Spleen (tissue), 11 donors: Measurements from ENCODE around the gene TGFBI. TPM values are rescaled to one million over a fixed set of nuclear protein-coding genes. Genes with fewer than 3 reads are reported as not detected.

Experiments
- DNase-seq: peaks from one replicate; pipeline ENCODE4 v3.0.0-alpha.2; 2020
- H3K27ac ChIP-seq, 8 donors: fragments of 200-600 bp; sonication (generic) in 7 of 8; 1 replicate in 4 of 8; 2 replicates in 4 of 8; pipeline versions ENCODE4 v1.5.0 to v1.8.0; 2016 to 2021; ENCODE audit warnings: inconsistent platforms in 4 of 8, mild to moderate bottlenecking in 4 of 8, moderate library complexity in 1 of 8
- H3K27me3 ChIP-seq, 7 donors: fragments of 200-600 bp; sonication (generic) in 6 of 7; replicated peaks in 1 of 7; 1 replicate in 4 of 7; 2 replicates in 3 of 7; pipeline versions ENCODE4 v1.5.0 to v1.8.0; 2016 to 2021; ENCODE audit warnings: inconsistent platforms in 3 of 7, mild to moderate bottlenecking in 1 of 7
- H3K36me3 ChIP-seq, 6 donors: fragments of 200-600 bp; sonication (generic) in 5 of 6; 1 replicate in 4 of 6; 2 replicates in 2 of 6; pipeline versions ENCODE4 v1.5.0 to v1.8.0; 2016 to 2021; ENCODE audit warnings: inconsistent platforms in 2 of 6
- H3K4me1 ChIP-seq, 6 donors: fragments of 200-600 bp; sonication (generic) in 5 of 6; 1 replicate in 3 of 6; 2 replicates in 3 of 6; pipeline versions ENCODE4 v1.5.0 to v1.8.0; 2016 to 2021; ENCODE audit warnings: inconsistent platforms in 3 of 6
- H3K4me3 ChIP-seq, 8 donors: fragments of 200-600 bp; sonication (generic) in 7 of 8; 1 replicate in 4 of 8; 2 replicates in 4 of 8; pipeline versions ENCODE4 v1.5.0 to v1.8.0; 2016 to 2021; ENCODE audit warnings: inconsistent platforms in 4 of 8, mild to moderate bottlenecking in 4 of 8, moderate library complexity in 2 of 8
- H3K9me3 ChIP-seq, 8 donors: fragments of 200-600 bp; sonication (generic) in 7 of 8; 1 replicate in 4 of 8; 2 replicates in 4 of 8; pipeline versions ENCODE4 v1.5.0 to v1.8.0; 2016 to 2021; ENCODE audit warnings: inconsistent platforms in 4 of 8
- POLR2A ChIP-seq, 3 donors: fragments of 450-650 bp; IDR thresholded peaks; one replicate each; pipeline ENCODE4 v1.5.1; 2017; ENCODE audit warnings: antibody characterized with exemption in 3 of 3, mild to moderate bottlenecking in 1 of 3
- POLR2AphosphoS5 ChIP-seq, 3 donors: sonication (generic); formaldehyde crosslinking; IDR thresholded peaks; one replicate each; pipeline ENCODE4 v1.5.1; 2017; ENCODE audit warnings: antibody characterized with exemption in 3 of 3
- WGBS, 5 donors: extraction: QIAGEN DNeasy Blood & Tissue Kit in 3 of 5; methylation state at CpG; one replicate each; pipeline versions ENCODE4 v1.1.5 to v1.1.7; 2013 to 2018; 5-methylcytosine and 5-hydroxymethylcytosine counted together
- intact Hi-C: fragments of 100-400 bp; cut with DNase I; formaldehyde crosslinking; loops from one replicate; pipeline ENCODE4 v1.15.0; 2023; ENCODE audit warnings: low total_unique reads
- polyA plus RNA-seq, 3 donors: library from polyadenylated mRNA; stranded (reverse); fragments of 200-250 nt; gene quantifications; one replicate each; pipeline ENCODE4 v1.2.1, GENCODE V29; 2013
- total RNA-seq, 7 donors: library from RNA; depleted of rRNA in 3 of 7; stranded (reverse); fragments of >200 nt in 3 of 7; fragmentation: NEBNext Ultra II Directional in 4 of 7; extraction: Animal tissue kit (Norgen Biotek cat#: 25700) in 4 of 7; gene quantifications; one replicate each; pipeline versions ENCODE4 v1.1.0 to v1.2.1, GENCODE V29; 2016 to 2021
- TF ChIP-seq, protein P1 (sequence below), 11 experiments: fragments of 200-600 bp in 7 of 11; fragments of 450-650 bp in 4 of 11; sonication (generic) in 4 of 11; IDR thresholded peaks in 8 of 11; conservative IDR thresholded peaks in 3 of 11; 1 replicate in 7 of 11; 2 replicates in 4 of 11; pipeline versions ENCODE4 v1.4.0 to v1.8.0; 2016 to 2021; ENCODE audit warnings: antibody characterized with exemption in 11 of 11, inconsistent platforms in 4 of 11, mild to moderate bottlenecking in 1 of 11
- donor health status: healthy with polysubstance abuse.
- donor health status: DM: no; HTN: no; CAD: no; lungs with moderate emphysema.
- donor health status: DM: no; HTN: no; CAD: no.
- donor health status: Bipolar disorder and iron deficiency.
- donor health status: healthy.
- donor health status: DM: no; HTN: no; CAD: no.
- donor health status: DM: yes; HTN: yes; CAD: no.

Gene TGFBI
- total and polyA plus RNA-seq, 10 donors, result 31.0 to 214 (median 149) TPM

DNA sequence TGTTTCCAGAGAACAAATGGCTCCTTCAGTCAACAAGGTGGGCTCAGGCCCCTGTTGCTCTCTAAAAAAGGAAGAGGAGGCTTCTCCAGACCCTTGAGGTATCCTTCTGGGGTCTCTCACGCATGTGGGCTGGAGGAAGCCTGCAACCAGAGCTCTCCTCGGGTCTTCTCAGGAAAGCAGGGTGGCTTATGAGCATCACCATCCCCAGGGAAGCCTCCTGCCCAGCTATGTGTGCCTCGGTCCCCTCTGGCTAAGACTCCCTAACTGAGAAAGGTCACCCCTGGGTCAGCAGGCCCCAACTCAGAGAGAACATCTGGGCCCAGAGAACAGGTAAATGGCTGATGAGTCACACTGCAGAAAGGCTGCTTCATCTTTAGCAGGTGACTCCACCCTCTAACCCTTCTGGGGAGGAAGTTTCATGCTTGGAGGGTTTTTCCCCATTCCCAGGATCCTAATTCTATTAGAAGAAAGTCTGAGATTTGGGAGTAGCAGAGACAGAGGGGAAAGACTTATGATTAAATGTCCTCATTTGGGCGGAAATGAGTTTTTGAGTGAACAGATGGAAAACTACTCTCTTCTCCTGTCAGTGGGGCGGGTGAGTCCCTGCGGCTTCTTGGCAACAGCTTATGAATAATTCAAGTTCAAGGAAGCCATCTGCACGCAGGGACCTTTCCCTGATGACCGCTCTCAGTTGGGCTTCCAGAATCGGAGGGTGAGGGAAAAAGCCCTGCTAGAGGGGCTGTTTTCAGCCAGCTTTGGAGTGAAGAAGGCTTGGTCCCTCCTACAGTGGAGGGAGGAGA lies 41.9 kb downstream of the TGFBI start:
- Histone ChIP-seq H3K36me3 (no peaks in the 10 kb centered on the region), H3K4me1 (peaks cover 0 to 5% (median 0%) of the 10 kb centered on the region in 6 donors), H3K27ac (peak overlapping the region in 5 of 8 donors; percentile 25 to 56 (median 41)), H3K4me3 (no peak overlapping the region), H3K9me3 (peaks cover 0 to 4% (median 0%) of the 10 kb centered on the region in 8 donors), H3K27me3 (no peaks in the 10 kb centered on the region)
- TF ChIP-seq POLR2A (IDR thresholded peaks at IDR 0.05) (no peak), POLR2AphosphoS5 (IDR thresholded peaks at IDR 0.05) (no peak)
- TF ChIP-seq, protein P1, sequence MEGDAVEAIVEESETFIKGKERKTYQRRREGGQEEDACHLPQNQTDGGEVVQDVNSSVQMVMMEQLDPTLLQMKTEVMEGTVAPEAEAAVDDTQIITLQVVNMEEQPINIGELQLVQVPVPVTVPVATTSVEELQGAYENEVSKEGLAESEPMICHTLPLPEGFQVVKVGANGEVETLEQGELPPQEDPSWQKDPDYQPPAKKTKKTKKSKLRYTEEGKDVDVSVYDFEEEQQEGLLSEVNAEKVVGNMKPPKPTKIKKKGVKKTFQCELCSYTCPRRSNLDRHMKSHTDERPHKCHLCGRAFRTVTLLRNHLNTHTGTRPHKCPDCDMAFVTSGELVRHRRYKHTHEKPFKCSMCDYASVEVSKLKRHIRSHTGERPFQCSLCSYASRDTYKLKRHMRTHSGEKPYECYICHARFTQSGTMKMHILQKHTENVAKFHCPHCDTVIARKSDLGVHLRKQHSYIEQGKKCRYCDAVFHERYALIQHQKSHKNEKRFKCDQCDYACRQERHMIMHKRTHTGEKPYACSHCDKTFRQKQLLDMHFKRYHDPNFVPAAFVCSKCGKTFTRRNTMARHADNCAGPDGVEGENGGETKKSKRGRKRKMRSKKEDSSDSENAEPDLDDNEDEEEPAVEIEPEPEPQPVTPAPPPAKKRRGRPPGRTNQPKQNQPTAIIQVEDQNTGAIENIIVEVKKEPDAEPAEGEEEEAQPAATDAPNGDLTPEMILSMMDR (IDR thresholded peaks at IDR 0.05 in 8 of 11, conservative IDR thresholded peaks at IDR 0.05 in 3 of 11), result no peak
- DNase-seq, result no peak
- WGBS, 5 donors, result 72 to 83% (median 78%) methylated on average over 8 to 9 of the region's 9 CpGs
- intact Hi-C loops, result no loop called here

DNA sequence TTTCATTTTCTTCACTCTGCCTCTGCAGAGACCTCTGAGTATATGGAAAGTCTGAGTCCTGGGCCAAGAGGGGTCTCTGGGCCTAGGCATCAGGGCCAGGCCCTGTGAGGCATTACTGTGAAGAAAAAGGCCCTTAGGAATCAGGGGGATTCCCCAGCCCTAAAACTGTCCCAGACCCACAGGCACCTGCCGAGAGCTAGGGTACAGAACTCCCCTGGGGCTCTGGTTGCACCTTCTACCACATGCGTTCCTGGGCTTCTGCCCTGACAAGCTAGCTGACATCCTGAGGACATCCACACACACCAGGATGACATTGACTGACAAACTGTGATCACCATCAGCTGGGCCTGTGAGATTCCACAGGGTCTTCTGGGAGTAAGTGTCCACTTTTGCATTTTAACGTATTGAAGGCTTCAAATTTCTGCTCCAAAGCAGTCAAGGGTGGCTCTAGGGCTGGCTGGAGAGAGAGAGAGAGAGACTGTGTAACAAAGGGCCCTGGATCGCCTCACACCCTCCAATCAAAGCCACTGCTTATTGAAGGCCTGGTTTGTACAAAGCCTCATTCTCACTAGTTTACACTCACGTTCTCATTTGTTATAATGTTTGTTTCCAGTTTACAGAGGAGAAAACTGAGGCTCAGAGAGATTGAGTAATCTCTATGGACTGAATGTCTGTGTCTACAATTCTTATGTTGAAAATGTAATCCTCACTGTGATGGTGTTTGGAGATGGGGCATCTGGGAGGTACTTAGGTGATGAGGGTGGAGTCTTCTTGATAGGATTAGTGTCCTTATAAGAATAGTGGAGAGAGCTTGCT lies 45.1 kb downstream of the TGFBI start:
- H3K36me3 ChIP-seq, result no peaks in the 10 kb centered on the region
- 79 to 88% (median 81%) methylated on average over 4 to 5 of the region's 5 CpGs for WGBS, 5 donors
- intact Hi-C loops, result no loop called here
- TF ChIP-seq POLR2AphosphoS5 (IDR thresholded peaks at IDR 0.05) (no peak), POLR2A (IDR thresholded peaks at IDR 0.05) (no peak)
- TF ChIP-seq, protein P1 (IDR thresholded peaks at IDR 0.05 in 8 of 11, conservative IDR thresholded peaks at IDR 0.05 in 3 of 11), result no peak
- H3K4me1 ChIP-seq, result no peaks in the 10 kb centered on the region
- peaks cover 0 to 25% (median 2%) of the 10 kb centered on the region in 7 donors for H3K27me3 ChIP-seq
- DNase-seq, result no peak
- H3K27ac ChIP-seq, result no peak overlapping the region
- no peak overlapping the region for H3K4me3 ChIP-seq
- H3K9me3 ChIP-seq, result no peaks in the 10 kb centered on the region

DNA sequence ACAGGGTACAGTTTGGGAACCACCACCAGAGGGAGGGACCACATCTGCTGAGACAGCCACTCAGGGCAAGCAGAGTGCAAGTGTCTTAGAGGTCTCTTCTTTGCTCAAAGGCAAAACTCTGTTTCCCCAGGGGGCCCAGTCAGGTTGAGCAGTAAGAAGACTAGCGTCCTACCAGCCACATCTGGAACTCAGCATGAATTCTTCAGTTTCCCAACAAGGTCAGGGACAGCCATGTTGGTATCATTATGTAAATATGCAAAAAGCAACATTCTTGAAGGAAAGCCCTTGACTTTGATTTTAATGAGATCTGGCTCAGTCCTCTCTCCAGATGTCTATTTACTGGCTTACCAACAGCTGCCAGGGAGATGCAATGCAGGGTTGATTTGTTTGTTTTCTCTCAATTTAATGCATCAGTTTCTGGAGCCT lies 46.7 kb downstream of the TGFBI start:
- DNase-seq, result no peak
- H3K9me3 ChIP-seq, result no peaks in the 10 kb centered on the region
- no peak overlapping the region for H3K27ac ChIP-seq
- peaks cover 0 to 40% (median 12%) of the 10 kb centered on the region in 7 donors for H3K27me3 ChIP-seq
- TF ChIP-seq POLR2A (IDR thresholded peaks at IDR 0.05), result no peak
- no peak for TF ChIP-seq POLR2AphosphoS5 (IDR thresholded peaks at IDR 0.05)
- TF ChIP-seq, protein P1 (IDR thresholded peaks at IDR 0.05 in 8 of 11, conservative IDR thresholded peaks at IDR 0.05 in 3 of 11), result no peak
- no peaks in the 10 kb centered on the region for H3K36me3 ChIP-seq
- peaks cover 0 to 13% (median 10%) of the 10 kb centered on the region in 6 donors for H3K4me1 ChIP-seq
- no peak overlapping the region for H3K4me3 ChIP-seq
- intact Hi-C loops, result no loop called here
- WGBS, 5 donors, result 64 to 69% (median 67%) methylated on average over 1 of the region's 1 CpG

DNA sequence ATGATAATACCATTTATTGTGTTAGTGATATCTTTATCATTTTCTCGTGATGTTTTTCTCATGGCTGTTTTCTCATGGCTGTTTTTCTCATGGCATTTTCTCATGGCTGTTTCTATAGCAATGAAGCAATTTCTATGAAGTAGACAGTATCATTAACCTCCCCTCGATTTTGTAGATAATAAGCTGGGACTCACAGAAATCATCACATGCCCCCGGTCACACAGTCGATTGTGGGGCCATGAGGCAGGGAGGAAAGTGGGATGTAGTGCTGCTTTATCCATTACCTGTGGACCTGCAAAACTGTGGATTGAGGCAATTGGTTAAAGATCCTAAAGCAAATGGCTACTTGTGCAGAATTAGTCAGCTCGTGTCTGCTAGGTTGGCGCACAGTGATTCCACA lies 47.3 kb downstream of the TGFBI start:
- no peak overlapping the region for H3K4me3 ChIP-seq
- H3K27ac ChIP-seq, result no peak overlapping the region
- H3K9me3 ChIP-seq, result no peaks in the 10 kb centered on the region
- 68 to 77% (median 72%) methylated on average over 6 of the region's 6 CpGs for WGBS, 5 donors
- peaks cover 0 to 18% (median 15%) of the 10 kb centered on the region in 6 donors for H3K4me1 ChIP-seq
- intact Hi-C loops, result no loop called here
- DNase-seq, result no peak
- peaks cover 0 to 43% (median 12%) of the 10 kb centered on the region in 7 donors for H3K27me3 ChIP-seq
- no peaks in the 10 kb centered on the region for H3K36me3 ChIP-seq
- TF ChIP-seq POLR2AphosphoS5 (IDR thresholded peaks at IDR 0.05) (no peak), POLR2A (IDR thresholded peaks at IDR 0.05) (no peak)
- TF ChIP-seq, protein P1 (IDR thresholded peaks at IDR 0.05 in 8 of 11, conservative IDR thresholded peaks at IDR 0.05 in 3 of 11), result no peak
